ENCODE data around the gene PTPN23.

DNA sequence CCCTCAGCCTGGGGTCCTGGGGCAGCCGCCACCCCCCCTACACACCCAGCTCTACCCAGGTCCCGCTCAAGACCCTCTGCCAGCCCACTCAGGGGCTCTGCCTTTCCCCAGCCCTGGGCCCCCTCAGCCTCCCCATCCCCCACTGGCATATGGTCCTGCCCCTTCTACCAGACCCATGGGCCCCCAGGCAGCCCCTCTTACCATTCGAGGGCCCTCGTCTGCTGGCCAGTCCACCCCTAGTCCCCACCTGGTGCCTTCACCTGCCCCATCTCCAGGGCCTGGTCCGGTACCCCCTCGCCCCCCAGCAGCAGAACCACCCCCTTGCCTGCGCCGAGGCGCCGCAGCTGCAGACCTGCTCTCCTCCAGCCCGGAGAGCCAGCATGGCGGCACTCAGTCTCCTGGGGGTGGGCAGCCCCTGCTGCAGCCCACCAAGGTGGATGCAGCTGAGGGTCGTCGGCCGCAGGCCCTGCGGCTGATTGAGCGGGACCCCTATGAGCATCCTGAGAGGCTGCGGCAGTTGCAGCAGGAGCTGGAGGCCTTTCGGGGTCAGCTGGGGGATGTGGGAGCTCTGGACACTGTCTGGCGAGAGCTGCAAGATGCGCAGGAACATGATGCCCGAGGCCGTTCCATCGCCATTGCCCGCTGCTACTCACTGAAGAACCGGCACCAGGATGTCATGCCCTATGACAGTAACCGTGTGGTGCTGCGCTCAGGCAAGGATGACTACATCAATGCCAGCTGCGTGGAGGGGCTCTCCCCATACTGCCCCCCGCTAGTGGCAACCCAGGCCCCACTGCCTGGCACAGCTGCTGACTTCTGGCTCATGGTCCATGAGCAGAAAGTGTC, 30.2 kb downstream of the PTPN23 start:
- no peak for TF ChIP-seq FOXK2 (IDR thresholded peaks at IDR 0.05)
- TF ChIP-seq, protein P1, sequence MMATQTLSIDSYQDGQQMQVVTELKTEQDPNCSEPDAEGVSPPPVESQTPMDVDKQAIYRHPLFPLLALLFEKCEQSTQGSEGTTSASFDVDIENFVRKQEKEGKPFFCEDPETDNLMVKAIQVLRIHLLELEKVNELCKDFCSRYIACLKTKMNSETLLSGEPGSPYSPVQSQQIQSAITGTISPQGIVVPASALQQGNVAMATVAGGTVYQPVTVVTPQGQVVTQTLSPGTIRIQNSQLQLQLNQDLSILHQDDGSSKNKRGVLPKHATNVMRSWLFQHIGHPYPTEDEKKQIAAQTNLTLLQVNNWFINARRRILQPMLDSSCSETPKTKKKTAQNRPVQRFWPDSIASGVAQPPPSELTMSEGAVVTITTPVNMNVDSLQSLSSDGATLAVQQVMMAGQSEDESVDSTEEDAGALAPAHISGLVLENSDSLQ (IDR thresholded peaks at IDR 0.05), result no peak
- no peak for TF ChIP-seq NFRKB (IDR thresholded peaks at IDR 0.05)
- no peak for TF ChIP-seq CTBP1 (IDR thresholded peaks at IDR 0.05; ENCODE audit: borderline replicate concordance)
- no peak for TF ChIP-seq ARNT (IDR thresholded peaks at IDR 0.05)
- no peak for TF ChIP-seq TARDBP (IDR thresholded peaks at IDR 0.05)
- no peak for TF ChIP-seq FOXM1 (IDR thresholded peaks at IDR 0.05; ENCODE audit: borderline replicate concordance)
- no peak for TF ChIP-seq BHLHE40 (IDR thresholded peaks at IDR 0.05; ENCODE audit: borderline replicate concordance)
